Caki2 (cell line): ENCODE results near the gene GLYATL3. TPM values are rescaled to one million over a fixed set of nuclear protein-coding genes. Genes with fewer than 3 reads are reported as not detected.

Experiments used
- DNase-seq: peaks from one replicate; pipeline ENCODE4 v3.0.0-alpha.2; 2015; ENCODE audit warnings: low read depth
- in situ Hi-C: cut with HindIII; loops from 2 replicates; pipeline ENCODE4 v1.10.0; 2016; ENCODE audit warnings: low sequenced_read_pairs, low pct_unique_long_range_greater_than_20kb, mixed read lengths
- total RNA-seq: library from RNA; depleted of rRNA; stranded (reverse); fragments of >200 nt; shearing (Covaris generic); gene quantifications from 2 replicates; pipeline ENCODE4 v1.2.3, GENCODE V29; 2014; ENCODE audit warnings: low replicate concordance

Gene GLYATL3
- total RNA-seq, 1 experiment from 2014 or later, result not detected

DNA sequence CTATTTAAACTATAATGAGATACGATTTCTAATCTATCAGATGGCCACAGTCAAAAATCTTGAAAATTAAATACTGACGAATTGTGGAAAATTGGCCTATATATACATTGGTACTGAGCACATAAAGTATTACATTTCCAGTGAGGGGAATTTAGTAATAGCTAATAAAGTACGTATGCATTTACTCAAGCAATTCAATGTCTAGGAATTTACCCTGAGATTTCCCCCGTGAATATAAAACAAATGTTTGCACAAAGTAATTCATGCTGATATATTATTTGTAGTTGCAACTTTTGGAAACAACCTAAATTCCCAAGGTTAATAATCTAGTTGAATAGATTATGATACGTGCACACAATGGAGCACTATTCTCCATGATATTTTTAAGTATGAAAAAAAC is 36.1 kb downstream of the GLYATL3 start:
- in situ Hi-C loops, result no loop called here
- DNase-seq, result no peak

DNA sequence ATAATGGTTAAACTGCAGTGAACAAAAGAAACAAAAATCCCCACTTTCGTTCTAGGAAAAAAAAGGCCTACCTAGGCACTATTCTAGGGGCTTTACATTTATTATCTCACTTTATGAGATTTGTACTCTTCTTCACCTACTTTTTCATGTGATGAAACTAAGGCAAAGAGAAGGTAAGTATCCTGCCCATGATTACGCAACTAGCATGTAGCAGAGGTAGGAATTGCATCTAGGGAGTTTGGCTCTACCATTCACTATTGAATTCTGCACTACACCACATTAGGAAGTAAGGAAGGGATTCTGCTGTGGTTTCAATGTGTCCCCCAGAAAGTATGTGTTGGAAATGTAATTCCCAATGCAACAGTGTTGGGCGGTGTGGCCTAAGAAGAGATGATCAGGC is 39.4 kb downstream of the GLYATL3 start:
- no peak for DNase-seq
- in situ Hi-C loops, result no loop called here

DNA sequence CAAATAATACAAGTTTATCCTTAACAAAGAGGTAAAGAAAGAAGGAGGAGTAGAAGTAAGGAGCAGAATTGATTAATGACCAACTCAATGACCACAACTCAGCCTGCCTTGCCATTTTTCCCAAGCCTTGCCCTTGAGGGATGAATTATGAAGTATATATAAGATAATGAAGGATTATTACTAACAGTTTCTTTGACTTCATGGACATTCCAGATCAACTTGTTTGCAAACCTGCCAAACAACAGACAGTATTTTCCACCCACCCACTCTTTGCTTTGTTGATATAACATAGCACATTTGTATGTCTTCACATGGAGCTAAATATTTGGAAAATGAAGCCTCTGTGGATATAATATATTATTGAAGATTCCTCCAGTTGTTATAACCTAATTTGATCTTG is 40.9 kb downstream of the GLYATL3 start:
- in situ Hi-C loops, result no loop called here
- DNase-seq, result no peak

DNA sequence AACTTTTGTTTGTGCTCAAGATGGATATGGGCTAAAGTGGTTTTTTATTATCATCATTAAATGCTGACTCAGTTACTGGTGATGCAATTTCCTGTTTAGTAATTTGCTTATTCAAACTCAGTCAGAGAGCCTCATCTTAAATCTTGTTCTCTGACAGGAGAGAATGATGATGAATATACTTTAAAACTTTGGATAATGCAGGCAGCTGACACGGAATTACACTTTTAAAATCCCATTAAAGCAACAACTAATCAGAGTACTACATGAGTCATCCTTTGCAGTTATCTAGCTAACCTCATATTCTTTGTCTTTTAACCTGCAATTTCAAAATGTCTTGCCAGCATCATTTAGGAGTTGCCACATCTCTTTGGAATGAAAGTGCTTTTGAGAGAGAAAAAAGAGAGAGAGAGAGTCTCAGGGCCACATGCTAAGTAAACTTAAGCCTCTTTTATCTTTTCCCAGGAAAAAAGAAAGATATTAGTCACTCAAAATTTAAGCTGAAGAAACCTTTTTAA is 41.5 kb downstream of the GLYATL3 start:
- in situ Hi-C loops, result no loop called here
- peak; percentile 72 for DNase-seq

DNA sequence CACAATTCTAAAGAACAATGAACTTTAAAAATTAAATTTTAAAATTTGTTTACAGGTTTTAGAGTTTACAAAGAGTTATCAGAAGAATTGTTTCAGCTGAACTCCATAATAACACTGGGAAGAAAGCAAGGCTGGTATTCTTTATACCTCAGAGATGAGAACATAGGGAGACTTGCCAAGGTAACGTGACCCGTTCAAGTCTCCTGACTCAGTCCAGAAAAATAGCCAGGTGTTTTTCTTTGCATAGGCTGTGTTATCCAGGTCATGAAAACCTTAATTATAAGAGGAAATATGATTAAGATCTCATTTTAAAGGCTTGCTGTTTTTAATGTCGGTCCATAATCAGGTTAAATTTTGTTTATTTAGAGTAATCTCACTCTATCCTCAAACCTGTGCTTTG is 42.2 kb downstream of the GLYATL3 start:
- no peak for DNase-seq
- in situ Hi-C loops, result no loop called here

DNA sequence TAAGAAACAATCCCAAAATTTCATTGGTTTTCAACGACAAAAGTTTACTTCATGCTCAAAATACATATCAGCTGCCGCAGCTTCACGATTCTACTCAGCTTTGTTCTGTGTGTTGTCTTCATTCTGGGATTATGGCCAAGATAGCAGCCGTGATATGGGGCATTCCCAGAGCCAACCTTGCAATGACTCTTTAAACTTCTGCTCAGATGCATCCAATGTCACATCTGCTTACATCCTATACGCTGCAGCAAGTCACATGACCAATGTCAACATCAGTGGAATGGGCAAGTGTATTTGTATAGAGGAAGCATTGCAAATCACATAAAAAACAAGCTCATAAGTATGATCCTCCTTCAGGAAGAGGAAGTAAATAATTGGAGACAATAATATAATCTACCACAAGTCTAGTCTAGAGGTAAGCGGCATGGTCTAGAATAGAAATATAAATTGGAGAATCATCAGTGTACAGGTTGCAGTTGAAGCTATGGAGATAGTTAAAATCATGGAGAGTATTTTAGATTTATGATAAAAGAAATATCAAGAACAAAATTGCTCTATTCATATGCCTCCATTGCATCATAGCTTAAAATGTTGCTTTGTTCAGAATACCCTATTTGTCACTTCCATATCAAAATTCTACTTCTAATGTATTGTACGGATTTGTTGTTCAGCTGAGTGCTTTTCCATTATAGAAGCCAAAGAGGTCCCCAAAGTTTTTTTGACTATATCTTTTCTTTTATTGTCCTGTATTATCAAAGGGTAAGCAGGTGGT is 43.5 kb downstream of the GLYATL3 start:
- DNase-seq, result no peak
- in situ Hi-C loops, result no loop called here

DNA sequence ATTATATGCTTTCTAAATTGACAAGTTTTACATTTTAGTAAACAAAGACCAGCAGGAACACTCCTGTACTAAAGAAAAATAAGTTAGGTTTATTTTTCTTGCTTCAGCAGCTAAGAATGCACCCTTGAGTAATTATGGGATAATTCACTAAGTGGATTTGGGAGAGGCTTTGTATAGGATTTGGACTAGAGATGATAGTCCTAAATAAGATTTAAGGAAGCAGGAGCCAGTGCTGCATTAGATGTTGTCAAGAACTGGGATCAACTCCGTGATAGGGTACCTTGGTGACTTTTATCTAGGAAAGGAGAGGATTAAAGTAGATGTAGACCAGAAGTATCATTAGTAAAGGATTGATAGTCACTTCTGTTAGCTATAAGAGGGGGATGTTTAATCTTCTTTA is 46.6 kb downstream of the GLYATL3 start:
- DNase-seq, result no peak
- in situ Hi-C loops, result no loop called here

DNA sequence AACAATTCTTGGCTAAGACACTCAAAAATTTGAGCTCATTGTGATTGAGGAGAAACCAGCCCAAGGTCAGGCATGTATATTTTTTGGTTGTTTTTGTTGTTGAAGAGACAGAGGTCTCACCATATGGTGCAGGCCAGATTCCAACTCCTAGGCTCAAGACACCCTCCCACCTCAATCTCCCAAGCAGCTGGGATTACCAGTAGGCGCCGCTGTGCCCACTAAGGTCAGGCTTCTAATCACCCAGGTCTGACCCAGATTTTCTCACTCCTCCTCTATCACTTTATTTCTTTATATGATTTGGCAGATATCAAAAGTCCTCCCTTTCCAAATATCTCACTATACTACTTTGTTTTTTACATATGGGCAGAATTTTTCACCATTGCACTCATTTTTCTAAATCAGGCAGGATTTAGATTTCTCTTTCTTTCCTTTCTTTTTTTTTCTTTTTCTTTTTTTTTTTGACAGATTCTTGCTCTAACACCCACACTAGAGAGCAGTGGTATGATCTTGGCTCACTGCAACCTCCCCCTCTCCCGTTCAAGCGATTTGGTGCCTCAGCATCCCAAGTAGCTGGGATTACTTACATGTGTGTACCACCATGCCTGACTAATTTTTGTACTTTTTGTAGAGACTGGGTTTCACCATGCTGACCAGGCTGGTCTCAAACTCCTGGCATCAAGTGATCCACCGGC is 49.0 kb downstream of the GLYATL3 start:
- in situ Hi-C loops, result no loop called here
- no peak for DNase-seq

DNA sequence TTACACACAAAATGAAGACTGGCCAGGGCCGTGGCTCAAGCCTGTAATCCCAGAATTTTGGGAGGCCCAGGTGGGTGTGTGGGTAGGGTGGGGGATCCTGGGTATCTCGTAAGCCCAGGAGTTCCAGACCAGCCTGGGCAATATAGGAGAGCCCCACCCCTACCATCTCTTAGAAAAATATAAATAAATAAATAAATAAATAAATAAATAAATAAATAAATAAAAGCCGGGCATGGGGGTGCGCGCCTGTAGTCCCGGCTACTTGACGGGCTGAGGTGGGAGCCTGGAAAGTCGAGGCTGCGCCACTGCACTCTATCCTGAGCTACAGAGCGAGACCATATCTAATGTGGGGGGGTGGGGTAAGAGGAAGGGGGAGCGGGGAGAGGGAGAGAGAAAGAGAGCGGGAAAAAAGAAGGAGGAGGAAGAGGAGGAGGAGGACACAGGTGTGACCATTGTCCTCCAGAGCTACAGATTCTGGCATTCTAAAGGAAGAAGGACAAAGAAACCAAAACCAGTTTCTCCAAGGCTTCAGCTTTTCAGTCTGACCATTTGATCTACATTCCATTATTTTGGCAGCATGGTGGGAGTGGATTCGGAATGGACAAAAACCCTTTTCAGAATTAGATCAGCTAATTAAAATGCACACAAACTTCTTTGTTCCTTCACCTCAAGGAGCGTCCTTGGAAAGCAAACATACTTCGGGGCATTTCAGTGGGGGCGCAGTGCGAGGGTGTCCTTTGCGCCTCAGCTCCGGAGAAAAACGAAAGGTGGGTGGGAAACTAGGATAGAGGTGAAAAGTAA is 50.2 kb downstream of the GLYATL3 start:
- no peak for DNase-seq
- in situ Hi-C loops, result no loop called here

DNA sequence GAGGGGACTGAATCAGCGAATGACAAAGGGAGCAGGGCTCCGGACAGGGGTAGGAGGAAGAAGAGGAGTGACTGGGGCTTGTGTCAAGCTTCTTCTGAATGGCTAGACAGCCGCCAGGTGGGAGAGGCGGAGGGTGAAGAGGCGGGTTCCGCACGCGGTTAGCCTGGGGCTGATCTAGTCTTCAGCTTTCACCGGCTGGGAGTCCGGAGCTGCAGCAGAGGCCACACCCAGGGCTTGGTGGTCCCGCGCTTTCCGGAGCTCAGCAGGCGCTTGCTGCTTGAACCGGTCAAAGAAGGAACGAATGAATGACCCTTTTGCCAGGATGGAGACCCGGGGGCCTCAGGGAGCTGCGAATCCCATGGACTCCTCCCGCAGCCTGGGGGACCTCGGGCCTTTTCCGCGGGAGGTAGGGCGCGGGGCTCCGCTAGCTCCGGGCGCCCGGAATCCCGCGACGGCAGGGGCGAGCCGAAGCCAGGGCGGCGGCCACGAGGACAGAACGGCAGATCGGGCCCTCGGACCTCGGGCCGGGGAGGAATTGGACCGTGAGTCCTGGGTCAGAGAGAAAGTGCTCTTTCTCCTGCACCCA is 50.9 kb downstream of the GLYATL3 start, which contains the start of gene C6orf141:
C6orf141 (plus strand) TSS at position 177 of the 586 bp plus-strand sequence; CDS start at position 302, 125 bp downstream.
- DNase-seq, result no peak
- in situ Hi-C loops, result no loop called here

DNA sequence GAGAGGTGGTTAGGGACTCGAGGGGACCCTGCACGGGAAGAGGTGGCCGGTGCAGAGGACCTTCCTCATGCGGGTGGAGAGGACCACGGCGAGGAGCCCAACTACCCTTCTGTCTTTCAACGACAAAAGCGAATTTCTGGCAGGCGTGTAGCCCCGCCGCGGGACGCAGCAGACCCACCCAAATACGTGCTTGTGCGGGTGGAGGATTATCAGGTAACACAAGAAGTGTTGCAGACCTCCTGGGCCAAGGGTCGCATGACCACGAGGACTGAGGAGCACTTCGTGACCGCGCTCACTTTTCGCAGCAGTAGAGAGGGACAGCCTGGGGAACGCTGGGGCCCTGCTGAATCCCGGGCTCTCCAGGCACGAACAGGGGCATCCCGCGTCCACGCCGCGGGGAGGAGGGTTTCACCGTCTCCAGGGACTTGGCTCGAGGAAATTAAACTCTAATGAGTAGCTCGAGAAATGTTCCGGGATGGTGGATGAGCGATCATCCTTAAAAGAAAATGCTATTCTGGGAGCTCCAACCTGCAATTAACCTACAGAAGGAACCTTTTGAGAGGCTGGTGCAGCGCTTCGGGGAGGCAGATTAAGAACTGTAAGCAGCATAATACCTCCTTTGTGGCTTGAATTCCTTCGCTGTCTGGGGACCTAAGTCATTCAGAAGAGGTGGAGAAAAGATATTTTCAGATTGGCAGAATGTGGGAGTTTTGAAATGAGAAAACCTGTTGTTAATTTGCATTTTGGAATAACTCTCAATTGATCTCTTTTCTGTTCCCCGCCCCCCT is 51.5 kb downstream of the GLYATL3 start:
- DNase-seq, result peak; percentile 27
- in situ Hi-C loops, result no loop called here

DNA sequence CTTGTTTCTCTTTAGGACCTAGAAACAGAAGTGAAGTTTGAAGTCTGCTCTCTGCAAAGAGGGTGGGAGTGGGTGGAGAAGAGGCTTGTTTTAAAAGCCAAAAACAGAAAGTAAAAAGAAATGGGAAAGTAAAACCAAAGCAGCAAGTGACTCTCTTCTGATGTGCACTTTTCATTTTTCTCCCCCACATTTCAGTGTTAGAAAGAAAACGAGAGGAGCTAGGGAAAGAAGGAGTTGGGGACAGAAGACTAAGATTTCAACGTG is 52.1 kb downstream of the GLYATL3 start:
- in situ Hi-C loops, result no loop called here
- DNase-seq, result no peak

DNA sequence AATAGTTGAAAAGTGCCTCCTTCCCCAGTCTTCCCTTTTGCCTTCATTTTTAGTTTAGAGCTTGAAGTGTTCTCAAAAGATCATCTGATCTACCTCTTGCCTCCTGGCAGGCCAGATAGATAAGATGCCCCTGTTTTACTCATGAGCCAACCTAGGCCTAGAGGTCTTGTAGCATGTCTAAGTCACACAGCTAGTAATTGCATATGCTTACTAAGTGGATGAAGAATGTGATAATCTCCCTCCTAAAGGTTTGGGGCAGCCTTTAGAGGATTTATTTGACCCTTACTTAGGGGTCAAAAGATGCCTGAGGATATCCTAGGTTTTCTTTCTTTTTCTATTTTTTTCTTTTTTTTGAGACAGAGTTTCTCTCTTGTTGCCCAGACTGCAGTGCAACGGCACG is 52.9 kb downstream of the GLYATL3 start:
- no peak for DNase-seq
- in situ Hi-C loops, result no loop called here

DNA sequence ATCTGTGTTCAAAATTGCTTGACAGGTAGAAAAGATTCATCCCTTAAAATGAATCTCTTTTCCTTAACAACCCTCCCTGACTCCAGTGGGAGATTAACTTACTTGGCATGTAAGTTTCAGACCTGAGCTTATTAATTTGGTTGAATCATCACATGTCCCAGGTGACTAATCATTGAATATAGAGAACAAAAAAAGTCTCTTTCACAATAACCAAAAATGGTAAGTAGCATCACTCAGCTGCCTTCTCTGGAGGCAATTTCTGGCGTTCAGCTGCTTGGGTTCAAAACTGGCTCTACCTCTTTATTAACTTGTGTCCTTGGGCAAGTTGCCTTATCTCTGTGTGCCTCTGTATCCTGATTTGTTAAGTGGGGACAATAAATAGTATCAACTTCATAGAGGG is 53.7 kb downstream of the GLYATL3 start:
- in situ Hi-C loops, result no loop called here

DNA sequence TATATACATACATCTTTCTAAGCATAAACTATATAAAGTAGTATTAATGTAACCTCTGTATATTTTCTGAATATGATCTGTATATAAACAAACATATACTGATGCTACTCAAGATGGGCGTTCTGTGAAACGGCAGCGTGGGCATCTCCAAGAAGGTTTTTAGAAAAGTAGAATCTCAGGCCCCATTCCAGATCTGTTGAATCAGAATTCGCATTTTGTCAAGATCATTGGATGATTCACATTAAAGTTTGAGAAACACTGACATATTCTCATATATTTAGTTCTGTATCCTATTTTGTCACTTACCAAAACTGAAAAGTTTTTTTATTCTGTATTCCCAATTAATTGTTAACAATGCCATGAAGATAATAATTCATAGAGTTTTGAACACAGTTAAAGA is 56.2 kb downstream of the GLYATL3 start:
- in situ Hi-C loops, result no loop called here
- no peak for DNase-seq

More for the DNA sequence above, 53.7 kb downstream of the GLYATL3 start:
- DNase-seq, result peak; percentile 27

DNA sequence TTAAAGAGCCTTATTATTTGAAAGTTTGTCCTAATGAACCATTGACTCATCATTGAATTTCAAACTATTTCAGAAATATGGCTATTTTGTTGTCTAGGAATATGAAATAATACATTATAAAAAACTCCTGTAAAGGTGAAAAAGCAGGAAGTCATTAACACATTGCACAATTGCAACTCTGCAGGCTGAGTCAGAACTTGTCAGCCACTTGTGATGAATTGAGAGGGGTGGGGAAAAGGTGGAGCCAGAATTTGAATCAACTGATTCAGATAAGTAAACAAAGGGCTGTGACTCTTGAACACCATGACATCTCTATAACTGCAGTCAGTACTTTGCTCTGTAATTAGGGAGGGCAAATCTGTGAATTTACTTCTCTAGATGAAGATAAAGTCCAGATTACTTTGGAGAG is 56.7 kb downstream of the GLYATL3 start:
- in situ Hi-C loops, result no loop called here
- peak; percentile 86 for DNase-seq

DNA sequence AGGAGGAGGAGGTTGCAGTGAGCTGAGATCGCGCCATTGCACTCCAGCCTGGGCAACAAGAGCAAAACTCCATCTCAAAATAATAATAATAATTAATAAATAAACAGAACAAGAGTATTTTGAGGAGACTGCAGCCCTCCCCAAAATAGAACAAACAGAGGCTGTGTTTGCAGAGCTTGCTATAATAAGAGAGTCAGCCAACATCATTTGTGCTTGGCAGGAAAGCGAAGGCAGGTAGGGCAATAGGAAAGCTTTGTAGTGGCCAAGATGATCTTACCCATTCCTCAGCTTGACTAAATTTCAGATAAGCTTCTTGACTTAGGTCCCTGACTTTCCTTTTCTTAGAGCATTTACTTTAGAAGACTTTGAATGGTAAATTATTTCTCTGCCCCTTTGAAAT is 57.5 kb downstream of the GLYATL3 start:
- in situ Hi-C loops, result no loop called here
- no peak for DNase-seq

DNA sequence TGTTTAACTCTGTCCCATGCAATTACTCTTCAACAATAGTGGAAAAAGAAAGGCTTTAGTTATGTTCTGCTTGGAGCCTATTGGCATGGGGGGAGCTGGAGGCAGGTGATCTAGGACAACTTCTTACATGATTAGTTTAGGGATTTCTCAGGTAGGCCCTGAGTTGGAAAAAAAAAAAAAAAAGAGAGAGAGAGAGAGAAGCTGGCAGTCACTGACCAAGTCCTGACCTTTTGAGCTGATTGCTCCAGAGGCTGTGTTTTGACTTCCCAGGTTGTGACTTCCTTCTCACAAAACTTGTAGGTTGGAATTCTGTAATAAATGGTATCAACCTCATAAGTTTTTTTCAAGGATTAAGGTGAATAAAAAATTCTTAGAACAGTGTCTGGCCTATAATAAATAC is 58.5 kb downstream of the GLYATL3 start:
- DNase-seq, result no peak
- in situ Hi-C loops, result no loop called here
